HUES6 (cell line): ENCODE results near the gene ADGRF5.

Source experiments
- H3K27ac ChIP-seq: 2 replicates; pipeline ENCODE4 v1.7.0; 2013; ENCODE audit warnings: low read depth, mild to moderate bottlenecking, low read length, inconsistent platforms
- H3K27me3 ChIP-seq: 2 replicates; pipeline ENCODE4 v1.6.1; 2013; ENCODE audit warnings: low read length; ENCODE audit not compliant: control insufficient read depth, insufficient read depth
- H3K36me3 ChIP-seq: 2 replicates; pipeline ENCODE4 v1.6.1; 2013; ENCODE audit warnings: low read length; ENCODE audit not compliant: control insufficient read depth, insufficient read depth
- H3K4me1 ChIP-seq: 2 replicates; pipeline ENCODE4 v1.6.1; 2013; ENCODE audit warnings: low read length; ENCODE audit not compliant: control insufficient read depth, insufficient read depth
- H3K4me3 ChIP-seq: 2 replicates; pipeline ENCODE4 v1.5.1; 2013; ENCODE audit warnings: low read depth, low read length
- H3K9ac ChIP-seq: one replicate; pipeline ENCODE4 v1.6.1; 2013; ENCODE audit warnings: mild to moderate bottlenecking, low read length
- H3K9me3 ChIP-seq: 2 replicates; pipeline ENCODE4 v1.6.1; 2013; ENCODE audit warnings: low read depth, low read length; ENCODE audit not compliant: control insufficient read depth, insufficient read depth

The ADGRF5 gene

DNA sequence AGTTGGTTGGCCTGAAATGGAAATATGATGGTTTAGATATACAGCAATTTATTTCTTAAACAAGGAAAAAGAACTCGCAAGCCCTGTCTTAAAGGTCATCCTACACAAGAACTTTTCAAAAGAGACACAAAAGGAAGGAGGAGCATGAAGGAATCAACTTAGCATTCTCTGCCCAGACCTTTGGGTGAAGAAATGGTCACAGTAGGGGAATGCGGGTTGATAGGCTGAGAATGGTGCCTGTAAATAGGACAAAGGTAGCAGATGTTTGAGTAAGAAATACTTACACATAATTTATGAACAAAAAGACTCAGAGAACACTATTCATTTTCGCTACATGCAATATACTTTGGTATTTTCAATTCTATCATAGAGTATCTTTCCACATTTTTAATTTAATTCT lies 15.0 kb downstream of the ADGRF5 start:
- Histone ChIP-seq H3K27me3 (no peaks in the 10 kb centered on the region), H3K36me3 (no peaks in the 10 kb centered on the region), H3K9ac (no peak overlapping the region), H3K27ac (no peak overlapping the region), H3K4me1 (no peaks in the 10 kb centered on the region), H3K9me3 (no peaks in the 10 kb centered on the region), H3K4me3 (no peak overlapping the region)

- H3K9me3 ChIP-seq: no peaks in the 10 kb centered on the region
- H3K9ac ChIP-seq: no peak overlapping the region
- no peak overlapping the region for H3K4me3 ChIP-seq
- H3K27ac ChIP-seq: no peak overlapping the region
- no peaks in the 10 kb centered on the region for H3K36me3 ChIP-seq
- no peaks in the 10 kb centered on the region for H3K27me3 ChIP-seq
- no peaks in the 10 kb centered on the region; the same call in 1 of the 2 replicates for H3K4me1 ChIP-seq
Measured at GRCh38 chr6:46904117-46904516, 17.6 kb downstream of the ADGRF5 start.

DNA sequence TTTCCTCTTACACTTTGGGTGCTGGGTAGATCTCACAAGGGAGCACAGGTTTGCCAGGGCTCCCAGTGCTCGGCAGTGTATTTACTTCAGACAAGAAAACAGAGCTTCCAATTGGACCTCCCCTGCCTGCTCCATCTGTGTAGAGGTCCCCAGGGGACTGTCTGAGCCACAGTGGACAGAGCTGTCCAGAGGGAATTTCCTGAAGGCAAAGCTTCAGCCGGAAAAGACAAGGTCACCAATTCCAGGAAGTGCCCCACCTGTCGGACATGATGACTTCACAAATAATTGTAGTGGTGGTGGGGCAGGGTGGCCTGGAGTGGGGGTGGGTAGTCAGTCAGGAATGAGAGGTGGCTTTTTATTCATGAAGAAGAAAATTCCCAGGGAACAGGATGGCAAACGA lies 18.6 kb downstream of the ADGRF5 start:
- Histone ChIP-seq H3K36me3 (no peaks in the 10 kb centered on the region), H3K27me3 (no peaks in the 10 kb centered on the region), H3K4me1 (no peaks in the 10 kb centered on the region; the same call in 1 of the 2 replicates), H3K27ac (no peak overlapping the region), H3K4me3 (no peak overlapping the region), H3K9me3 (no peaks in the 10 kb centered on the region), H3K9ac (no peak overlapping the region)

GRCh38 chr6:46901882-46902314 lies 19.8 kb downstream of the ADGRF5 start:
- Histone ChIP-seq H3K4me3 (no peak overlapping the region), H3K36me3 (no peaks in the 10 kb centered on the region), H3K27ac (no peak overlapping the region), H3K27me3 (no peaks in the 10 kb centered on the region), H3K4me1 (no peaks in the 10 kb centered on the region; the same call in 1 of the 2 replicates), H3K9ac (no peak overlapping the region), H3K9me3 (no peaks in the 10 kb centered on the region)

- Histone ChIP-seq H3K4me1 (no peaks in the 10 kb centered on the region; the same call in 1 of the 2 replicates), H3K9ac (no peak overlapping the region), H3K4me3 (no peak overlapping the region), H3K36me3 (no peaks in the 10 kb centered on the region), H3K9me3 (no peaks in the 10 kb centered on the region), H3K27me3 (no peaks in the 10 kb centered on the region), H3K27ac (no peak overlapping the region)
Measured at GRCh38 chr6:46900266-46900665, 21.5 kb downstream of the ADGRF5 start.

GRCh38 chr6:46899659-46900058 lies 22.1 kb downstream of the ADGRF5 start:
- H3K9me3 ChIP-seq: no peaks in the 10 kb centered on the region
- H3K9ac ChIP-seq: no peak overlapping the region
- no peaks in the 10 kb centered on the region; the same call in 1 of the 2 replicates for H3K4me1 ChIP-seq
- H3K4me3 ChIP-seq: no peak overlapping the region
- no peaks in the 10 kb centered on the region for H3K27me3 ChIP-seq
- no peaks in the 10 kb centered on the region for H3K36me3 ChIP-seq
- no peak overlapping the region for H3K27ac ChIP-seq

GRCh38 chr6:46898006-46898405 lies 23.7 kb downstream of the ADGRF5 start:
- no peaks in the 10 kb centered on the region for H3K36me3 ChIP-seq
- H3K9me3 ChIP-seq: no peaks in the 10 kb centered on the region

GRCh38 chr6:46896871-46897270 lies 24.9 kb downstream of the ADGRF5 start:
- Histone ChIP-seq H3K27ac (no peak overlapping the region), H3K4me1 (no peaks in the 10 kb centered on the region; the same call in 1 of the 2 replicates), H3K9ac (no peak overlapping the region), H3K36me3 (no peaks in the 10 kb centered on the region), H3K9me3 (no peaks in the 10 kb centered on the region), H3K4me3 (no peak overlapping the region), H3K27me3 (no peaks in the 10 kb centered on the region)

More at GRCh38 chr6:46898006-46898405, 23.7 kb downstream of the ADGRF5 start:
- Histone ChIP-seq H3K9ac (no peak overlapping the region), H3K4me3 (no peak overlapping the region), H3K4me1 (no peaks in the 10 kb centered on the region; the same call in 1 of the 2 replicates), H3K27ac (no peak overlapping the region), H3K27me3 (no peaks in the 10 kb centered on the region)

DNA sequence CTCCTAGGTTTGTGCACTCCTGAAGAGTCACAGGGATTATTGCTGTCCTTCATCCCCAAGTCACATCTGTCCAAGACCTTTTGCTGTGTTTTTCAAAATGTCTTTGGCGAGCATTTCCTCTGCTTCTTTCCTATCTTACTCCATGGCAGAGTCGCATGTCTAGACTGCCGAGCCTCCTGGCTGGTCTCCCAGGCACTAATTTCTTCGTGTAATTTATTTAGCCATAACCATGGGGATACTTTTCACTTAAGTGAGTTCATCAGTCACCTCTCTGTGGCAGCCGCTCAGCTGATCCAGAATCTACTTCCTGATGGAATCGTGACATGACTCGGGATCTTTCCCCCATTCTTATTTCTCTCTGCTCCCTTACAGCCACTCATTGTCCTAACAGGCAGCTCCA lies 25.8 kb downstream of the ADGRF5 start:
- no peaks in the 10 kb centered on the region; the same call in 1 of the 2 replicates for H3K4me1 ChIP-seq
- no peak overlapping the region for H3K4me3 ChIP-seq
- no peaks in the 10 kb centered on the region for H3K36me3 ChIP-seq
- no peak overlapping the region for H3K27ac ChIP-seq
- H3K9ac ChIP-seq: no peak overlapping the region
- H3K27me3 ChIP-seq: no peaks in the 10 kb centered on the region
- H3K9me3 ChIP-seq: no peaks in the 10 kb centered on the region

DNA sequence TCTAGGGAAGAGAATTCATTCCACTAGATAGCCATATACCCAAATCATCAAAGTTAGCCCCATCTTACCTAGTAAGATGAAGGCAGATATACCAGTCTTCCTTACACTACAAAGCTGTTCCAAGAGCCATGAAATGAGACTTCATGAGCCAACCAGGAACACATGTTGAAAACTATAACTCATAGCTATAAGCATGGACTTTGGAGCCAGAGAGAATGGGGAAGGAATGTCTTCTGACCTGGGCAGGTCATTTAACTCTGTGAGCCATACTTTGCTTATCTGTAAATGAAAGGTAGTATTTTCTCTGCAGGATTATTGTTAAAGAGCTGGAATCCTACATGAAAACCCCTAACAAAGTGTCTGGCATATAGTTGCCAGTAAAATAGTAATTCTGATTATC lies 27.3 kb downstream of the ADGRF5 start:
- H3K36me3 ChIP-seq: no peaks in the 10 kb centered on the region
- no peak overlapping the region for H3K9ac ChIP-seq
- no peaks in the 10 kb centered on the region for H3K9me3 ChIP-seq
- no peak overlapping the region for H3K4me3 ChIP-seq
- H3K27ac ChIP-seq: no peak overlapping the region
- H3K4me1 ChIP-seq: no peaks in the 10 kb centered on the region; the same call in 1 of the 2 replicates
- H3K27me3 ChIP-seq: no peaks in the 10 kb centered on the region

- Histone ChIP-seq H3K4me1 (no peaks in the 10 kb centered on the region; the same call in 1 of the 2 replicates), H3K27me3 (no peaks in the 10 kb centered on the region), H3K9ac (no peak overlapping the region), H3K9me3 (no peaks in the 10 kb centered on the region), H3K27ac (no peak overlapping the region), H3K4me3 (no peak overlapping the region), H3K36me3 (no peaks in the 10 kb centered on the region)
Measured at GRCh38 chr6:46893648-46894047, 28.1 kb downstream of the ADGRF5 start.
